Measurements from ENCODE around the gene SWAP70. TPM values are rescaled to one million over a fixed set of nuclear protein-coding genes. Genes with fewer than 3 reads are reported as not detected.
A peak's percentile ranks its signal among the peaks of the same experiment; 100 is the strongest.

Gene SWAP70
- total and polyA plus RNA-seq, 2 experiments from 2014 or later: 30.3 to 33.3 TPM

GRCh38 chr11:9675691-9676090, 11.8 kb downstream of the SWAP70 start:
- peak overlapping the region; percentile 9; the same call in 1 of the 2 replicates for H3K4me3 ChIP-seq
- TF ChIP-seq ZNF331 (CRISPR knock-in tag; IDR thresholded peaks at IDR 0.05; ENCODE audit: low read depth) (no peak), EZH2phosphoT487 (IDR thresholded peaks at IDR 0.05; ENCODE audit: unreplicated experiment) (no peak), JUNB (IDR thresholded peaks at IDR 0.05; ENCODE audit: unreplicated experiment) (no peak), STAT1 (IDR thresholded peaks at IDR 0.05; ENCODE audit: unreplicated experiment) (no peak), EZH2 (IDR thresholded peaks at IDR 0.05; ENCODE audit: low read depth, unreplicated experiment) (no peak), CREB1 (CRISPR knock-in tag; IDR thresholded peaks at IDR 0.05; ENCODE audit: low read depth) (no peak), NANOG (IDR thresholded peaks at IDR 0.05; ENCODE audit: borderline replicate concordance) (peak; percentile 78; the same call in 1 of the 2 replicates)
- TF ChIP-seq, protein P1, sequence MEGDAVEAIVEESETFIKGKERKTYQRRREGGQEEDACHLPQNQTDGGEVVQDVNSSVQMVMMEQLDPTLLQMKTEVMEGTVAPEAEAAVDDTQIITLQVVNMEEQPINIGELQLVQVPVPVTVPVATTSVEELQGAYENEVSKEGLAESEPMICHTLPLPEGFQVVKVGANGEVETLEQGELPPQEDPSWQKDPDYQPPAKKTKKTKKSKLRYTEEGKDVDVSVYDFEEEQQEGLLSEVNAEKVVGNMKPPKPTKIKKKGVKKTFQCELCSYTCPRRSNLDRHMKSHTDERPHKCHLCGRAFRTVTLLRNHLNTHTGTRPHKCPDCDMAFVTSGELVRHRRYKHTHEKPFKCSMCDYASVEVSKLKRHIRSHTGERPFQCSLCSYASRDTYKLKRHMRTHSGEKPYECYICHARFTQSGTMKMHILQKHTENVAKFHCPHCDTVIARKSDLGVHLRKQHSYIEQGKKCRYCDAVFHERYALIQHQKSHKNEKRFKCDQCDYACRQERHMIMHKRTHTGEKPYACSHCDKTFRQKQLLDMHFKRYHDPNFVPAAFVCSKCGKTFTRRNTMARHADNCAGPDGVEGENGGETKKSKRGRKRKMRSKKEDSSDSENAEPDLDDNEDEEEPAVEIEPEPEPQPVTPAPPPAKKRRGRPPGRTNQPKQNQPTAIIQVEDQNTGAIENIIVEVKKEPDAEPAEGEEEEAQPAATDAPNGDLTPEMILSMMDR (conservative IDR thresholded peaks at IDR 0.05; ENCODE audit: low read depth in 2 of 2): no peak
- H4K20me1 ChIP-seq (replicated peaks; ENCODE audit: insufficient read depth): no peaks in the 10 kb centered on the region; the same call in 1 of the 2 replicates
- peak; percentile 93 for ATAC-seq
- peak overlapping the region; percentile 71; the same call in 1 of the 2 replicates for H3K27ac Mint-ChIP-seq
- H3K27me3 Mint-ChIP-seq (ENCODE audit: insufficient read depth, low read depth, poor library complexity): peaks cover 4% of the 10 kb centered on the region
- H2AFZ ChIP-seq: no peak overlapping the region
- H3K4me1 ChIP-seq (ENCODE audit: insufficient read depth): peaks cover 41% of the 10 kb centered on the region
- H3K4me1 Mint-ChIP-seq: peaks cover 36% of the 10 kb centered on the region
- H3K9me2 ChIP-seq (ENCODE audit: insufficient read depth): no peaks in the 10 kb centered on the region
- H3K79me2 ChIP-seq (replicated peaks; ENCODE audit: insufficient read depth): peaks cover 71% of the 10 kb centered on the region
- peaks cover 7% of the 10 kb centered on the region; the same call in 2 of the 3 replicates for H3K36me3 Mint-ChIP-seq (ENCODE audit: low read depth)
- H3K9me3 Mint-ChIP-seq: no peaks in the 10 kb centered on the region
- H3K27ac ChIP-seq (ENCODE audit: low read depth): peak overlapping the region; percentile 90
- no peaks in the 10 kb centered on the region for H3F3A ChIP-seq (replicated peaks; ENCODE audit: low read depth)
- no peaks in the 10 kb centered on the region for H3K36me3 ChIP-seq (ENCODE audit: insufficient read depth)
- H3K4me2 ChIP-seq: peak overlapping the region; percentile 58; the same call in 1 of the 2 replicates
- H3K27me3 ChIP-seq (ENCODE audit: insufficient read depth): no peaks in the 10 kb centered on the region
- peak; percentile 83 for DNase-seq (ENCODE audit: low spot score)
- H3K4me3 Mint-ChIP-seq: peak overlapping the region; percentile 62

- Histone ChIP-seq H3K36me3 (ENCODE audit: insufficient read depth) (no peaks in the 10 kb centered on the region), H2AFZ (no peak overlapping the region), H4K20me1 (replicated peaks; ENCODE audit: insufficient read depth) (peaks cover 4% of the 10 kb centered on the region), H3F3A (replicated peaks; ENCODE audit: low read depth) (no peaks in the 10 kb centered on the region), H3K4me2 (peak overlapping the region; percentile 15; the same call in 1 of the 2 replicates), H3K4me3 (no peak overlapping the region), H3K27ac (ENCODE audit: low read depth) (0 out of 2 replicates have a peak overlapping the region, but pooled peaks have one; percentile 6), H3K27me3 (ENCODE audit: insufficient read depth) (no peaks in the 10 kb centered on the region), H3K79me2 (replicated peaks; ENCODE audit: insufficient read depth) (peaks cover 81% of the 10 kb centered on the region), H3K4me1 (ENCODE audit: insufficient read depth) (peaks cover 53% of the 10 kb centered on the region), H3K9me2 (ENCODE audit: insufficient read depth) (no peaks in the 10 kb centered on the region)
- Mint-ChIP-seq H3K27me3 (ENCODE audit: insufficient read depth, low read depth, poor library complexity) (peaks cover 2% of the 10 kb centered on the region), H3K4me1 (peaks cover 39% of the 10 kb centered on the region), H3K36me3 (ENCODE audit: low read depth) (peaks cover 5% of the 10 kb centered on the region; the same call in 2 of the 3 replicates), H3K4me3 (no peak overlapping the region), H3K9me3 (no peaks in the 10 kb centered on the region), H3K27ac (no peak overlapping the region)
- ATAC-seq: no peak
- no peak for TF ChIP-seq STAT1 (IDR thresholded peaks at IDR 0.05; ENCODE audit: unreplicated experiment)
- no peak for TF ChIP-seq EZH2phosphoT487 (IDR thresholded peaks at IDR 0.05; ENCODE audit: unreplicated experiment)
- TF ChIP-seq ETS1 (IDR thresholded peaks at IDR 0.05): no peak
- no peak for TF ChIP-seq POLR2AphosphoS5 (IDR thresholded peaks at IDR 0.05; ENCODE audit: low read depth)
- TF ChIP-seq CREB1 (CRISPR knock-in tag; IDR thresholded peaks at IDR 0.05; ENCODE audit: low read depth): no peak
- no peak for TF ChIP-seq EZH2 (IDR thresholded peaks at IDR 0.05; ENCODE audit: low read depth, unreplicated experiment)
- TF ChIP-seq ZNF114 (CRISPR knock-in tag; IDR thresholded peaks at IDR 0.05): no peak
- DNase-seq (ENCODE audit: low spot score): no peak
These were observed 14.1 kb downstream of the SWAP70 start for GRCh38 chr11:9677951-9678350.
